Left ventricle myocardium superior (tissue), 1 donor: ENCODE data around the gene PCDHB8. TPM values are rescaled to one million over a fixed set of nuclear protein-coding genes. Genes with fewer than 3 reads are reported as not detected.
"Not testable (repeated sequence)": the region's sequence is repeated elsewhere in the genome, so short reads cannot be mapped to it uniquely, and the experiment has no call there.

Experiments used
- ATAC-seq: fragments of 200-7000 bp; cut with Tn5 transposase; one replicate; pipeline ENCODE4 v1.9.1; 2020; ENCODE audit warnings: mild to moderate bottlenecking, moderate library complexity
- DNase-seq: peaks from one replicate; pipeline ENCODE4 v3.0.0-alpha.2; 2020
- intact Hi-C: fragments of 100-400 bp; cut with micrococcal nuclease; formaldehyde crosslinking; loops from one replicate; pipeline ENCODE4 v1.11.0; 2022
- long read RNA-seq: library from polyadenylated mRNA; unstranded; transcript quantifications from one replicate; pipeline ENCODE4 v2.0.0, GENCODE V29; 2021
- total RNA-seq: library from RNA; stranded (reverse); fragmentation: NEBNext Ultra II Directional; extraction: Animal tissue kit (Norgen Biotek cat#: 25700); gene quantifications from one replicate; pipeline ENCODE4 v1.2.1, GENCODE V29; 2021
- donor health status: DM: no; HTN: yes; CAD: no; lungs with severe emphysema.

PCDHB8 gene
- total RNA-seq: 1.8 TPM
- long read RNA-seq, partial matches to known transcripts: 0 of 1 reads
- long read RNA-seq, other reads (novel, unspliced or antisense): 0 of 1 reads

- DNase-seq, intact Hi-C loops: not testable (repeated sequence)
- peak; percentile 57 for ATAC-seq
These were observed at the start of gene PCDHB8 for GRCh38 chr5:141177577-141178191. Gene PCDHB8 (plus strand): TSS chr5:141177790. CDS start chr5:141178035, 245 bp downstream.

DNA sequence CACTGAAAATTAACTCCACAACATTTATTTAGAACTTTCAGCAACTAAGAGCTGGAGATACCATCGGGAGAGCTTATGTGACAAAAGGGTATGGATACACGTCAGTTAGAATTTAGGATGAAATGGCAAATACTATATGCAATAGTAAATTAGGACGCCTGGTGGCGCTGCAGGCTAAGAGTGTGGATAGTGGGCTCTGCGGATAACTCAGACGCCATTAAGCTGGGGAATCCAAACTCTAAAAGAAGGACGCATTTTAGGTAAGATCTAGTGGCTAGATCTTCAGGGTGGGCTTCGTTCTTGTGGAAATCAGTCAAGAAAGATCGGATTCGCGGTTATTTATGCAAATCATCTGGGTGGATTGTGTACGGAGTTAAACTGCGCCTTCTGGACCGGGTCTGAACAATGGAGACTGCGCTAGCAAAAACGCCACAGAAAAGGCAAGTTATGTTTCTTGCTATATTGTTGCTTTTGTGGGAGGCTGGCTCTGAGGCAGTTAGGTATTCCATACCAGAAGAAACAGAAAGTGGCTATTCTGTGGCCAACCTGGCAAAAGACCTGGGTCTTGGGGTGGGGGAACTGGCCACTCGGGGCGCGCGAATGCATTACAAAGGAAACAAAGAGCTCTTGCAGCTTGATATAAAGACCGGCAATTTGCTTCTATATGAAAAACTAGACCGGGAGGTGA is 42.4 kb upstream of the PCDHB8 start, which contains the start of gene PCDHB5:
Gene PCDHB5 (plus strand): TSS at position 177 of the 688 bp plus-strand sequence. CDS start 229 bp downstream, at position 406.
- intact Hi-C loops: no loop called here
- peak; percentile 41 for ATAC-seq
- DNase-seq: no peak

- intact Hi-C loops: no loop called here
- DNase-seq (no peak), ATAC-seq (no peak)
These were observed 41.8 kb upstream of the PCDHB8 start for GRCh38 chr5:141135718-141136266.

GRCh38 chr5:141137346-141137745 is 40.2 kb upstream of the PCDHB8 start:
- intact Hi-C loops, DNase-seq, ATAC-seq: not testable (repeated sequence)

- intact Hi-C loops: no loop called here
- ATAC-seq (no peak), DNase-seq (no peak)
These were observed 27.8 kb upstream of the PCDHB8 start, which contains the start of gene PCDHB6 for GRCh38 chr5:141149812-141150211. Gene PCDHB6 (plus strand): TSS chr5:141150057. CDS start chr5:141150258, 201 bp downstream.

DNA sequence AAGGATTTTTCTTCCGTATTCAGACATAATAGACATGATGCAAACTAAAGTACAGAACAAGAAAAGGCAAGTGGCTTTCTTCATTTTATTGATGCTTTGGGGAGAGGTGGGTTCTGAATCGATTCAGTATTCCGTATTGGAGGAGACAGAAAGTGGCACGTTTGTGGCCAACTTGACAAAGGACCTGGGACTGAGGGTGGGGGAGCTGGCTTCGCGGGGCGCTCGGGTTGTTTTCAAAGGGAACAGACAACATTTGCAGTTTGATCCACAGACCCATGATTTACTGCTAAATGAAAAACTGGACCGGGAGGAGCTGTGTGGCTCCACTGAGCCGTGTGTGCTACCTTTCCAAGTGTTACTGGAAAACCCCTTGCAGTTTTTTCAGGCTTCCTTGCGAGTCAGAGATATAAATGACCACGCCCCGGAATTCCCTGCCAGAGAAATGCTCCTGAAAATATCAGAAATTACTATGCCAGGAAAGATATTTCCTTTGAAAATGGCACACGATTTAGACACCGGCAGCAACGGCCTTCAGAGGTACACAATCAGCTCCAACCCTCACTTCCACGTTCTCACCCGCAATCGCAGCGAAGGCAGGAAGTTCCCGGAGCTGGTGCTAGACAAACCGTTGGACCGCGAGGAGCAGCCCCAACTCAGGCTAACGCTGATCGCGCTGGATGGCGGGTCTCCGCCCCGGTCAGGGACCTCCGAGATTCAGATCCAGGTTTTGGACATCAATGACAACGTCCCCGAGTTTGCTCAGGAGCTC is 27.2 kb upstream of the PCDHB8 start:
- intact Hi-C loops: no loop called here
- DNase-seq (no peak), ATAC-seq (no peak)

DNA sequence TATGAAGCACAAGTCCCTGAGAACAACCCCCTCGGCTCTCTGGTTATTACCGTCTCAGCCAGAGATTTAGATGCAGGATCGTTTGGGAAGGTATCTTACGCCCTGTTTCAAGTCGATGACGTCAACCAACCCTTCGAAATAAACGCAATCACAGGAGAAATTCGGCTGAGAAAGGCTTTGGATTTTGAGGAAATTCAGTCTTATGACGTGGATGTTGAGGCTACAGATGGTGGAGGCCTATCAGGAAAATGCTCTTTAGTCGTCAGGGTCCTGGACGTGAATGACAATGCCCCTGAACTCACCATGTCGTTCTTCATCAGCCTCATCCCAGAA is 26.6 kb upstream of the PCDHB8 start:
- ATAC-seq (no peak), DNase-seq (no peak)
- intact Hi-C loops: no loop called here

GRCh38 chr5:141151632-141152031 is 26.0 kb upstream of the PCDHB8 start:
- intact Hi-C loops, DNase-seq, ATAC-seq: not testable (repeated sequence)

- intact Hi-C loops, ATAC-seq, DNase-seq: not testable (repeated sequence)
These were observed 25.5 kb upstream of the PCDHB8 start for GRCh38 chr5:141152096-141152495.

DNA sequence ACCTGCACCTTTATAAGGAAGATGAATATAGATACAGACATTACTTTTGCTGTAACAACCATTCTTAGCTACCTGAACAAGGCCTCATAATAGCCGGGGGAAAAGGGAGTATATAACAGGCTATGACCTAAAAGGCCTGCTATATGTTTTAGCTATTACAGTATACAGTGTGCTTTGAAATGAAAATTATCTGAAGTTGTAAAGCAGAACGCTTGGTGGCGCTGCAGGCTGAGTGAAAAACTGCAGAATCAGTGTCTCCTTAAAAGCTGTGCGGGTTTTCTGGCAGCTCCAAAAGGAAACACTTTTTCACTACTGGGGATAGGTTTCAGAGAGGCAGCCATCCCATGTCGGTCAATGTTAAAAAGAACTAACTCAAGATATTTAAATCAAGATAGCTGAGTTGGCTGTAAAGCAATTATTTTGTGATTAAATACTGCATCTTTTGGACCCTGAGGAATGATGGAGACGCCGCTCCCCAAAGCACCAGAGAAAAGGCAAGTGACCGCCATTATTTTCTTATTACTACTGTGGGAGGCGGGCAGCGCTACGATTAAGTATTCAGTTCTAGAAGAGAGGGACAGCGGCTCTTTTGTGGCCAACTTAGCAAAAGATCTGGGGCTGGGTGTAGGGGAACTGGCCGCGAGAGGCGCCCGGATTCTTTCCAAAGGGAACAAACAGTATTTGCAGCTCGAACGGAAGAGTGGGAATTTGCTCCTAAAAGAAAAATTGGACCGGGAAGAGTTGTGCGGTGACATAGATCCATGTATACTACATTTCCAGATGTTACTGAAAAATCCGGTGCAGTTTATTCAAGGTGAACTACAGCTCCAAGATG is 21.8 kb upstream of the PCDHB8 start:
- ATAC-seq: no peak
- intact Hi-C loops: no loop called here
- DNase-seq: no peak

- DNase-seq, intact Hi-C loops, ATAC-seq: not testable (repeated sequence)
These were observed 20.2 kb upstream of the PCDHB8 start for GRCh38 chr5:141157356-141157755.

DNA sequence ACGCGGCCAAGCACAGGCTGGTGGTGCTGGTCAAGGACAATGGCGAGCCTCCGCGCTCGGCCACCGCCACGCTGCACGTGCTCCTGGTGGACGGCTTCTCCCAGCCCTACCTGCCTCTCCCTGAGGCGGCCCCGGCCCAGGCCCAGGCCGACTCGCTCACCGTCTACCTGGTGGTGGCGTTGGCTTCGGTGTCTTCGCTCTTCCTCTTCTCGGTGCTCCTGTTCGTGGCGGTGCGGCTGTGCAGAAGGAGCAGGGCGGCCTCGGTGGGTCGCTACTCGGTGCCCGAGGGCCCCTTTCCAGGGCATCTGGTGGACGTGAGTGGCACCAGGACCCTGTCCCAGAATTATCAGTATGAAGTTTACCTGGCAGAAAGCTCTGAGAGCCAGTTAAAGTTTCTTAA is 19.7 kb upstream of the PCDHB8 start:
- intact Hi-C loops, DNase-seq, ATAC-seq: not testable (repeated sequence)

DNA sequence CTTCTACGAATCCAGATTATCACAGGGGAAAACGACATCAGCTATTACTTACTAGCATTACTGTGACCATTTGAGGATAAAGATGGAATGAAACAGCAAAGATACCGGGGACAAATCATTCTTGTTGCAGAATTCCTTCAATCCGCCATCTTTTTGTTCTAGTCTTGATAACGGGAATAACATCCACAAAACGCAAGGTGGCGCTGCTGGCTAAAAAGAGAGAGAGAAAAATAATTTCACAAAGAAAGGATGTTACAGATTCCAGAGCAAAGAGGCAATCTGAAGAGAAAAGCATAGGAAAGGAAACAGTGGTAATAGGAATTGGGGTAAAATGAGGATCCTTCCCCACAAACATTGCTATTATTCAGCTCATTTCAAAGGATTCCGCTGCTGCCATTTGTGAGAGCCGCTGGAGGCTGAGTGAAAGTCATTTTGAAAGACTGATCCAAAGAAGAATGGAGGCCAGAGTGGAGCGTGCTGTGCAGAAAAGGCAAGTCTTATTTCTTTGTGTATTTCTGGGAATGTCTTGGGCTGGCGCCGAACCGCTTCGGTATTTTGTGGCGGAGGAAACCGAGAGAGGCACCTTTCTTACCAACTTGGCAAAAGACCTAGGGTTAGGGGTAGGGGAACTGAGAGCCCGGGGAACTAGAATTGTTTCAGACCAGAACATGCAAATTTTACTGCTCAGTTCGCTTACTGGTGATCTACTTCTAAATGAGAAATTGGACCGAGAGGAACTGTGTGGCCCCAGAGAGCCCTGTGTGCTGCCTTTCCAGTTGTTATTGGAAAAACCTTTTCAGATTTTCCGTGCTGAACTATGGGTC is 5.0 kb upstream of the PCDHB8 start, which contains the start of gene PCDHB7:
Gene PCDHB7 (plus strand): TSS at position 264 of the 824 bp plus-strand sequence. CDS start 192 bp downstream, at position 456.
- no peak for ATAC-seq
- DNase-seq: no peak
- intact Hi-C loops: no loop called here

DNA sequence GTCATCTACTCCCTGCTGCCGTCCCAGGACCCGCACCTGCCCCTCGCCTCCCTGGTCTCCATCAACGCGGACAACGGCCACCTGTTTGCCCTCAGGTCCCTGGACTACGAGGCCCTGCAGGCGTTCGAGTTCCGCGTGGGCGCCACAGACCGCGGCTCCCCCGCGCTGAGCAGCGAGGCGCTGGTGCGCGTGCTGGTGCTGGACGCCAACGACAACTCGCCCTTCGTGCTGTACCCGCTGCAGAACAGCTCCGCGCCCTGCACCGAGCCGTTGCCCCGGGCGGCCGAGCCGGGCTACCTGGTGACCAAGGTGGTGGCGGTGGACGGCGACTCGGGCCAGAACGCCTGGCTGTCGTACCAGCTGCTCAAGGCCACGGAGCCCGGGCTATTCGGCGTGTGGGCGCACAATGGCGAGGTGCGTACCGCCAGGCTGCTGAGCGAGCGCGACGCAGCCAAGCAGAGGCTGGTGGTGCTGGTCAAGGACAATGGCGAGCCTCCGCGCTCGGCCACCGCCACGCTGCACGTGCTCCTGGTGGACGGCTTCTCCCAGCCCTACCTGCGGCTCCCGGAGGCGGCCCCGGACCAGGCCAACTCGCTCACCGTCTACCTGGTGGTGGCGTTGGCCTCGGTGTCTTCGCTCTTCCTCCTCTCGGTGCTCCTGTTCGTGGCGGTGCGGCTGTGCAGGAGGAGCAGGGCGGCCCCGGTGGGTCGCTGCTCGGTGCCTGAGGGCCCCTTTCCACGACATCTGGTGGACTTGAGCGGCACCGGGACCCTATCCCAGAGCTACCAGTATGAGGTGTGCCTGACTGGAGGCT is 3.1 kb upstream of the PCDHB8 start:
- DNase-seq, ATAC-seq, intact Hi-C loops: not testable (repeated sequence)

GRCh38 chr5:141175933-141176332 is 1.7 kb upstream of the PCDHB8 start:
- ATAC-seq (no peak), DNase-seq (no peak)
- intact Hi-C loops: no loop called here

DNA sequence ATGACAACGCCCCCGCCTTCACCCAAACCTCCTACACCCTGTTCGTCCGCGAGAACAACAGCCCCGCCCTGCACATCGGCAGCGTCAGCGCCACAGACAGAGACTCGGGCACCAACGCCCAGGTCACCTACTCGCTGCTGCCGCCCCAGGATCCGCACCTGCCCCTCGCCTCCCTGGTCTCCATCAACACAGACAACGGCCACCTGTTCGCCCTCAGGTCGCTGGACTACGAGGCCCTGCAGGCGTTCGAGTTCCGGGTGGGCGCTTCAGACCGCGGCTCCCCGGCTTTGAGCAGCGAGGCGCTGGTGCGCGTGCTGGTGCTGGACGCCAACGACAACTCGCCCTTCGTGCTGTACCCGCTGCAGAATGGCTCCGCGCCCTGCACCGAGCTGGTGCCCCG is 1.8 kb downstream of the PCDHB8 start:
- DNase-seq, ATAC-seq, intact Hi-C loops: not testable (repeated sequence)

DNA sequence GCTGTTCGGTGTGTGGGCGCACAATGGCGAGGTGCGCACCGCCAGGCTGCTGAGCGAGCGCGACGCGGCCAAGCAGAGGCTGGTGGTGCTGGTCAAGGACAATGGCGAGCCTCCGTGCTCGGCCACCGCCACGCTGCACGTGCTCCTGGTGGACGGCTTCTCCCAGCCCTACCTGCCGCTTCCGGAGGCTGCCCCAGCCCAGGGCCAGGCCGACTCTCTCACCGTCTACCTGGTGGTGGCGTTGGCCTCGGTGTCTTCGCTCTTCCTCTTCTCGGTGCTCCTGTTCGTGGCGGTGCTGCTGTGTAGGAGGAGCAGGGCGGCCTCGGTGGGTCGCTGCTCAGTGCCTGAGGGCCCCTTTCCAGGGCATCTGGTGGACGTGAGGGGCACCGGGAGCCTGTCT is 2.3 kb downstream of the PCDHB8 start:
- ATAC-seq, intact Hi-C loops, DNase-seq: not testable (repeated sequence)
